ENCODE measurements around the gene SLC38A11. TPM values are rescaled to one million over a fixed set of nuclear protein-coding genes. Genes with fewer than 3 reads are reported as not detected.

SLC38A11 gene
- total RNA-seq, 1 experiment from 2014 or later = not detected

DNA sequence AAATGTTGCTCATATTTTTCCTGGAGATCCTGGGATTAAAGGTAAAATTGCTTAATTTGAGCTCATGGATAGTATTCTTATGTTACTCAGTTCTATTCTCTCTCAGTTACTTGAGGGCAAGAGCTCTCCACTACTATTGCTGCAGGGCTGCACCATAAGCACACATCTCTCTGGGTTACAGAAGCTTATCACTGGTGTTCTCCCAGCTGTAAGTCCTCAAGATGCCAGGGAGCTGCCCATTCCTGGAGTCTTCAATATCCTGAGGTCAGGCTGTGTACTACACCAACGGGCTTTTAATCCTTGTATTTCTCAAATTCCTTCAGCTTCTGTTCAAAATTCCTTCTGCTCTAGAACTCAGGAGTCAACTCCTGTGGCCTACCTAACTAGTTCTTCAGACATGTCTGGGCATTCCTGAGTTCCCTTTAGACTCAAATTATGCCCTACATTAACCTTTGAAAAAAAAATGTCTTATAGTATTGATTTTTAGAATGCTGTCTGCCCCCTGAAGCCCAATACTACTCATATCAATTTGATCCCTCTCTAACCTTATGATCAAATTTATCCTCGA lies 96.0 kb downstream of the SLC38A11 start:
- CTCF ChIA-PET = interaction anchor here (4.0 kb wide), 1 partner anchor 17 kb away, joined by 20 read pairs; the partner anchor contains the start of gene COBLL1
- Histone ChIP-seq H3K4me3 (replicated peaks in 1 of 2; ENCODE audit: low read depth in 1 of 2, low read length in 2 of 2) (no peak overlapping the region), H3K4me1 (ENCODE audit: control insufficient read depth in 1 of 2, insufficient read depth in 2 of 2, low read length in 2 of 2) (no peaks in the 10 kb centered on the region), H3K79me2 (ENCODE audit: insufficient read depth, low read length) (no peaks in the 10 kb centered on the region), H3K9ac (ENCODE audit: low read length) (no peak overlapping the region), H3K36me3 (ENCODE audit: control insufficient read depth in 1 of 2, insufficient read depth in 2 of 2, low read length in 2 of 2) (no peaks in the 10 kb centered on the region), H2AFZ (ENCODE audit: low read depth, low read length, poor library complexity, severe bottlenecking) (no peak overlapping the region), H3K27me3 (ENCODE audit: insufficient read depth, low read length) (no peaks in the 10 kb centered on the region), H3K27ac (ENCODE audit: low read depth, low read length) (no peak overlapping the region), H3K4me2 (ENCODE audit: low read length) (no peak overlapping the region), H3K9me3 (ENCODE audit: control insufficient read depth in 1 of 2, insufficient read depth in 1 of 2, low read depth in 1 of 2, low read length in 2 of 2) (no peaks in the 10 kb centered on the region), H4K20me1 (ENCODE audit: insufficient read depth) (no peaks in the 10 kb centered on the region), H3K9me2 (ENCODE audit: insufficient read depth) (no peaks in the 10 kb centered on the region)
- TF ChIP-seq FOSL1 (IDR thresholded peaks at IDR 0.05; ENCODE audit: low read depth) (no peak), ZFX (IDR thresholded peaks at IDR 0.05) (no peak), SP1 (IDR thresholded peaks at IDR 0.05; ENCODE audit: low read depth) (no peak)
- TF ChIP-seq, protein P1, sequence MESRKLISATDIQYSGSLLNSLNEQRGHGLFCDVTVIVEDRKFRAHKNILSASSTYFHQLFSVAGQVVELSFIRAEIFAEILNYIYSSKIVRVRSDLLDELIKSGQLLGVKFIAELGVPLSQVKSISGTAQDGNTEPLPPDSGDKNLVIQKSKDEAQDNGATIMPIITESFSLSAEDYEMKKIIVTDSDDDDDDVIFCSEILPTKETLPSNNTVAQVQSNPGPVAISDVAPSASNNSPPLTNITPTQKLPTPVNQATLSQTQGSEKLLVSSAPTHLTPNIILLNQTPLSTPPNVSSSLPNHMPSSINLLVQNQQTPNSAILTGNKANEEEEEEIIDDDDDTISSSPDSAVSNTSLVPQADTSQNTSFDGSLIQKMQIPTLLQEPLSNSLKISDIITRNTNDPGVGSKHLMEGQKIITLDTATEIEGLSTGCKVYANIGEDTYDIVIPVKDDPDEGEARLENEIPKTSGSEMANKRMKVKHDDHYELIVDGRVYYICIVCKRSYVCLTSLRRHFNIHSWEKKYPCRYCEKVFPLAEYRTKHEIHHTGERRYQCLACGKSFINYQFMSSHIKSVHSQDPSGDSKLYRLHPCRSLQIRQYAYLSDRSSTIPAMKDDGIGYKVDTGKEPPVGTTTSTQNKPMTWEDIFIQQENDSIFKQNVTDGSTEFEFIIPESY (IDR thresholded peaks at IDR 0.05; ENCODE audit: extremely low read depth, insufficient replicate concordance, low read length) = no peak
- DNase-seq (ENCODE audit: low read depth, low spot score) (no peak), ATAC-seq (no peak)
- POLR2A ChIA-PET = no interaction called here
- RAD21 ChIA-PET (ENCODE audit: low non-redundant PET in 1 of 2, low total read pairs in 2 of 2, uncharacterized antibody in 2 of 2, unreplicated experiment in 2 of 2) = no interaction called here
- no TSS peak for BruUV-seq (replicated peaks)
- intact Hi-C loops (cut with micrococcal nuclease) = no loop called here

DNA sequence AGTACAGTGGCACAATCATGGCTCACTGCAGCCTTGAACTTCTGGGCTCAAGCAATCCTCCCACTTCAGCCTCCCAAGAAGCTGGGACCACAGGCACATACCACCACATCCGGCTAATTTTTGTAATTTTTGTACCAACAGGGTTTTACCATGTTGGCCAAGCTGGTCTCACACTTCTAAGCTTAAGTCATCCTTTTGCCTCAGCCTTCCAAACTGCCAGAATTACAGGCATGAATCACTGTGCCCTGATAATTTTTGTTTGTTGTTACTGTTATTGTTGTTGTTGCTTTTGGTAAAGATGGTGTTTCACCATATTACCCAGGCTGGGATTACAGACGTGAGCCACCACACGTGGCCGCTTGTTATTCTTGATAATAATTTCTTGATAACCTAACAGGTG lies 103.2 kb downstream of the SLC38A11 start:
- Histone ChIP-seq H3K4me3 (replicated peaks in 1 of 2; ENCODE audit: low read depth in 1 of 2, low read length in 2 of 2) (no peak overlapping the region), H3K27ac (ENCODE audit: low read depth, low read length) (no peak overlapping the region), H3K36me3 (ENCODE audit: control insufficient read depth in 1 of 2, insufficient read depth in 2 of 2, low read length in 2 of 2) (no peaks in the 10 kb centered on the region), H2AFZ (ENCODE audit: low read depth, low read length, poor library complexity, severe bottlenecking) (no peak overlapping the region), H3K9me3 (ENCODE audit: control insufficient read depth in 1 of 2, insufficient read depth in 1 of 2, low read depth in 1 of 2, low read length in 2 of 2) (no peaks in the 10 kb centered on the region), H3K4me1 (ENCODE audit: control insufficient read depth in 1 of 2, insufficient read depth in 2 of 2, low read length in 2 of 2) (no peaks in the 10 kb centered on the region), H3K27me3 (ENCODE audit: insufficient read depth, low read length) (no peaks in the 10 kb centered on the region), H3K9me2 (ENCODE audit: insufficient read depth) (no peaks in the 10 kb centered on the region), H4K20me1 (ENCODE audit: insufficient read depth) (no peaks in the 10 kb centered on the region), H3K9ac (ENCODE audit: low read length) (no peak overlapping the region), H3K4me2 (ENCODE audit: low read length) (no peak overlapping the region), H3K79me2 (ENCODE audit: insufficient read depth, low read length) (no peaks in the 10 kb centered on the region)
- POLR2A ChIA-PET = no interaction called here
- no TSS peak for BruUV-seq (replicated peaks)
- intact Hi-C loops (cut with micrococcal nuclease) = no loop called here
- no peak for DNase-seq (ENCODE audit: low read depth, low spot score)
- ATAC-seq = no peak
- RAD21 ChIA-PET (ENCODE audit: low non-redundant PET in 1 of 2, low total read pairs in 2 of 2, uncharacterized antibody in 2 of 2, unreplicated experiment in 2 of 2) = no interaction called here
- CTCF ChIA-PET = interaction anchor here (1.0 kb wide), 1 partner anchor 10 kb away, joined by 3 read pairs; no protein-coding TSS in a partner anchor
- TF ChIP-seq JUND (IDR thresholded peaks at IDR 0.05) = no peak
- no peak for TF ChIP-seq ELF1 (IDR thresholded peaks at IDR 0.05; ENCODE audit: borderline replicate concordance, low read depth)
- no peak for TF ChIP-seq CEBPB (IDR thresholded peaks at IDR 0.05; ENCODE audit: low read depth)
- no peak for TF ChIP-seq EGR1 (IDR thresholded peaks at IDR 0.05; ENCODE audit: low read depth)
- TF ChIP-seq, protein P2, sequence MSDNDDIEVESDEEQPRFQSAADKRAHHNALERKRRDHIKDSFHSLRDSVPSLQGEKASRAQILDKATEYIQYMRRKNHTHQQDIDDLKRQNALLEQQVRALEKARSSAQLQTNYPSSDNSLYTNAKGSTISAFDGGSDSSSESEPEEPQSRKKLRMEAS (IDR thresholded peaks at IDR 0.05) = no peak
- no peak for TF ChIP-seq EZH2phosphoT487 (IDR thresholded peaks at IDR 0.05; ENCODE audit: borderline replicate concordance)
- no peak for TF ChIP-seq YY1 (IDR thresholded peaks at IDR 0.05; ENCODE audit: extremely low read depth, insufficient replicate concordance, low read depth, low read length)
- no peak for TF ChIP-seq CBX3 (IDR thresholded peaks at IDR 0.05; ENCODE audit: low read depth)
- TF ChIP-seq, protein P1 (IDR thresholded peaks at IDR 0.05; ENCODE audit: extremely low read depth, insufficient replicate concordance, low read length) = no peak
- no peak for TF ChIP-seq SP1 (IDR thresholded peaks at IDR 0.05; ENCODE audit: low read depth)
- TF ChIP-seq, protein P3, sequence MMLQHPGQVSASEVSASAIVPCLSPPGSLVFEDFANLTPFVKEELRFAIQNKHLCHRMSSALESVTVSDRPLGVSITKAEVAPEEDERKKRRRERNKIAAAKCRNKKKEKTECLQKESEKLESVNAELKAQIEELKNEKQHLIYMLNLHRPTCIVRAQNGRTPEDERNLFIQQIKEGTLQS (IDR thresholded peaks at IDR 0.05) = no peak
- TF ChIP-seq SRF (IDR thresholded peaks at IDR 0.05; ENCODE audit: low read depth) = no peak
- no peak for TF ChIP-seq FOSL1 (IDR thresholded peaks at IDR 0.05; ENCODE audit: low read depth)
- TF ChIP-seq RAD21 (IDR thresholded peaks at IDR 0.05; ENCODE audit: low read depth) = no peak

All from HCT116 (cell line).